HepG2 (cell line): ENCODE results near the gene PREX1. TPM values are rescaled to one million over a fixed set of nuclear protein-coding genes. Genes with fewer than 3 reads are reported as not detected.

Experiments used
- ATAC-seq: fragments of 200-7000 bp; cut with Tn5 transposase; 3 replicates; pipeline ENCODE4 v1.9.1; 2020; ENCODE audit warnings: mild to moderate bottlenecking, moderate library complexity
- BruUV-seq: library from RNA; stranded (reverse); fragments of 400-500 nt; replicated peaks from 2 replicates; lab custom pipeline; 2021; lab: Mats Ljungman, UMichigan
- CTCF ChIA-PET: fragments of 300-600 bp; formaldehyde crosslinking; extraction: SDS; loops from one replicate; lab custom pipeline; 2021; ENCODE audit warnings: low total read pairs, inconsistent platforms, low intra/inter-chr PET ratio; lab: Yijun Ruan, JAX
- POLR2A ChIA-PET: fragments of 350-600 bp; sonication (Branson Sonifier 250); formaldehyde crosslinking; loops from one replicate; lab custom pipeline; 2020; ENCODE audit warnings: antibody characterized with exemption, inconsistent platforms; lab: Yijun Ruan, JAX
- DNase-seq: peaks from one replicate; pipeline ENCODE4 v3.0.0-alpha.2; 2015; ENCODE audit warnings: low spot score
- FAIRE-seq: peaks from 3 replicates; lab custom pipeline; 2011; peaks lifted over from hg19 to GRCh38; lab: Jason Lieb, UNC
- H2AFZ ChIP-seq: one replicate; pipeline ENCODE4 v1.6.1; 2011; ENCODE audit warnings: low read length, inconsistent platforms
- H3K27ac ChIP-seq: fragments of 300-600 bp; 3 replicates; pipeline ENCODE4 v1.8.0; 2011; ENCODE audit warnings: mixed run types, mild to moderate bottlenecking, mixed read lengths, low read length, inconsistent platforms; ENCODE audit not compliant: insufficient read depth; ENCODE audit errors: extremely low read length
- H3K27me3 ChIP-seq, 2 experiments: fragments of 200-600 bp in 1 of 2; 2 replicates in 1 of 2; 3 replicates in 1 of 2; pipeline versions ENCODE4 v1.6.0 to v1.8.0; 2011; ENCODE audit warnings: low read length in 2 of 2, mild to moderate bottlenecking in 2 of 2, moderate library complexity in 2 of 2, inconsistent platforms in 1 of 2; ENCODE audit not compliant: insufficient read depth in 2 of 2, control insufficient read depth in 1 of 2
- H3K36me3 ChIP-seq, 2 experiments: fragments of 200-600 bp in 1 of 2; replicated peaks in 1 of 2; 2 replicates in 1 of 2; 3 replicates in 1 of 2; pipeline versions ENCODE4 v1.5.1 to v1.8.0; 2011; ENCODE audit warnings: low read length in 2 of 2, inconsistent platforms in 1 of 2; ENCODE audit not compliant: insufficient read depth in 2 of 2, control insufficient read depth in 1 of 2
- H3K4me1 ChIP-seq: 2 replicates; pipeline ENCODE4 v1.5.1; 2012; ENCODE audit warnings: low read length, inconsistent platforms; ENCODE audit not compliant: insufficient read depth
- H3K4me2 ChIP-seq: 2 replicates; pipeline ENCODE4 v1.6.0; 2011; ENCODE audit warnings: low read depth, low read length, inconsistent platforms
- H3K4me3 ChIP-seq, 3 experiments: fragments of 200-600 bp in 1 of 3; sonication (generic), shearing (Covaris generic) in 1 of 3; replicated peaks in 1 of 3; 2 replicates each; pipeline ENCODE4 v1.5.1; 2011 to 2016; ENCODE audit warnings: low read length in 3 of 3, inconsistent platforms in 2 of 3, low read depth in 2 of 3, mild to moderate bottlenecking in 2 of 3, control low read depth in 1 of 3, mixed read lengths in 1 of 3; ENCODE audit not compliant: insufficient read depth in 1 of 3
- H3K79me2 ChIP-seq: one replicate; pipeline ENCODE4 v1.6.1; 2011; ENCODE audit warnings: low read length, inconsistent platforms; ENCODE audit not compliant: insufficient read depth
- H3K9ac ChIP-seq: 2 replicates; pipeline ENCODE4 v1.6.0; 2011; ENCODE audit warnings: mild to moderate bottlenecking, low read depth, low read length, inconsistent platforms; ENCODE audit not compliant: insufficient read depth
- H3K9me3 ChIP-seq: 2 replicates; pipeline ENCODE4 v1.5.1; 2012; ENCODE audit warnings: mild to moderate bottlenecking, low read length
- H4K20me1 ChIP-seq: 2 replicates; pipeline ENCODE4 v1.6.0; 2011; ENCODE audit warnings: inconsistent platforms, mild to moderate bottlenecking, low read length, moderate library complexity; ENCODE audit not compliant: insufficient read depth
- BCL6 ChIP-seq: IDR thresholded peaks from 2 replicates; pipeline ENCODE4 v1.6.1; 2016; ENCODE audit warnings: missing genetic modification reagents, missing compliant biosample characterization
- CBX2 ChIP-seq, 2 experiments: fragments of 200-600 bp in 1 of 2; sonication (generic); formaldehyde crosslinking in 1 of 2; IDR thresholded peaks; 2 replicates each; pipeline versions ENCODE4 v1.7.0 to v1.8.1; 2018 to 2022; ENCODE audit warnings: low read depth in 2 of 2, low read length in 1 of 2, mild to moderate bottlenecking in 1 of 2, missing genetic modification reagents in 1 of 2
- HNRNPK ChIP-seq: fragments of 200-400 bp; formaldehyde crosslinking; IDR thresholded peaks from 2 replicates; pipeline ENCODE4 v1.6.1; 2018; ENCODE audit warnings: low read length, low read depth, moderate library complexity, mild to moderate bottlenecking; ENCODE audit not compliant: poor library complexity, severe bottlenecking
- HNRNPL ChIP-seq: fragments of 200-400 bp; formaldehyde crosslinking; IDR thresholded peaks from 2 replicates; pipeline ENCODE4 v1.6.1; 2017; ENCODE audit warnings: mild to moderate bottlenecking, low read depth, low read length
- IRX3 ChIP-seq: sonication (generic); formaldehyde crosslinking; IDR thresholded peaks from 2 replicates; pipeline ENCODE4 v1.8.1; 2023; ENCODE audit warnings: mild to moderate bottlenecking, low read depth, missing genetic modification reagents, borderline replicate concordance
- KDM5B ChIP-seq: sonication (generic); formaldehyde crosslinking; IDR thresholded peaks from 2 replicates; pipeline ENCODE4 v1.4.0; 2020; ENCODE audit warnings: missing genetic modification reagents, mild to moderate bottlenecking, borderline replicate concordance
- NFKBIZ ChIP-seq: IDR thresholded peaks from 2 replicates; pipeline ENCODE4 v1.6.1; 2018; ENCODE audit warnings: missing genetic modification reagents, missing compliant biosample characterization
- NONO ChIP-seq, 2 experiments: fragments of 450-650 bp in 1 of 2; sonication (generic) in 1 of 2; formaldehyde crosslinking in 1 of 2; IDR thresholded peaks in 1 of 2; conservative IDR thresholded peaks in 1 of 2; 2 replicates each; pipeline versions ENCODE4 v1.6.1 to v1.8.0; 2017 to 2022; ENCODE audit warnings: mild to moderate bottlenecking in 1 of 2, missing genetic modification reagents in 1 of 2, moderate library complexity in 1 of 2
- POLR2AphosphoS5 ChIP-seq: IDR thresholded peaks from 2 replicates; pipeline ENCODE4 v1.6.1; 2012; ENCODE audit warnings: low read depth, low read length
- PRDM15 ChIP-seq: sonication (generic); formaldehyde crosslinking; IDR thresholded peaks from 2 replicates; pipeline ENCODE4 v1.4.0; 2020; ENCODE audit warnings: missing genetic modification reagents
- ZNF20 ChIP-seq: sonication (generic); formaldehyde crosslinking; IDR thresholded peaks from 2 replicates; pipeline ENCODE4 v1.4.0; 2020; ENCODE audit warnings: mild to moderate bottlenecking, moderate library complexity, missing genetic modification reagents
- ZNF230 ChIP-seq: sonication (generic); formaldehyde crosslinking; IDR thresholded peaks from 2 replicates; pipeline ENCODE4 v1.4.0; 2020; ENCODE audit warnings: mild to moderate bottlenecking, missing genetic modification reagents
- ZNF574 ChIP-seq: sonication (generic); formaldehyde crosslinking; IDR thresholded peaks from 2 replicates; pipeline ENCODE4 v1.4.0; 2020; ENCODE audit warnings: missing genetic modification reagents
- WGBS: methylation state at CpG from one replicate; pipeline ENCODE4 v1.1.6; 2017; ENCODE audit warnings: low lambda C conversion rate; 5-methylcytosine and 5-hydroxymethylcytosine counted together
- in situ Hi-C: cut with HindIII; loops from 2 replicates; pipeline ENCODE4 v1.10.0; 2017; ENCODE audit warnings: low pct_unique_long_range_greater_than_20kb; ENCODE audit not compliant: extremely low pct_ligation_motif_present
- intact Hi-C: fragments of 100-400 bp; cut with micrococcal nuclease; formaldehyde crosslinking; loops from one replicate; pipeline ENCODE4 v1.10.0; 2022; ENCODE audit not compliant: unreplicated experiment
- polyA plus RNA-seq, 8 experiments: library from polyadenylated mRNA; depleted of rRNA in 3 of 8; stranded (reverse) in 7 of 8; unstranded in 1 of 8; fragments of >200 nt; fragmentation: Illumina TruSeq in 4 of 8; extraction: Trizol in 4 of 8; gene quantifications; 2 replicates each; pipeline versions ENCODE4 v1.2.1 to v1.2.3, GENCODE V29; 2011 to 2016; ENCODE audit warnings: low read depth in 4 of 8, missing spikeins in 1 of 8, mixed read lengths in 1 of 8; ENCODE audit not compliant: insufficient read depth in 1 of 8
- total RNA-seq, 5 experiments: library from RNA; depleted of rRNA; stranded (reverse); fragments of >200 nt; fragmentation: Illumina TruSeq; extraction: Trizol; gene quantifications; 2 replicates each; pipeline ENCODE4 v1.2.3, GENCODE V29; 2016; ENCODE audit warnings: low read depth in 1 of 5
- TF ChIP-seq, protein P1 (sequence below): fragments of 450-650 bp; IDR thresholded peaks from 2 replicates; pipeline ENCODE4 v1.6.1; 2017

PREX1 gene
- total and polyA plus RNA-seq, 2 of the 13 experiments (the other 11 are each of a cell fraction or from before 2014, with no cell fraction given): 0.02 to 0.04 TPM

- TF ChIP-seq ZNF574 (CRISPR knock-in tag) (no peak), ZNF230 (CRISPR knock-in tag) (peak; percentile 37; the same call in 1 of the 2 replicates), NONO (IDR thresholded peaks at IDR 0.05) (no peak), NONO (CRISPR knock-in tag; conservative IDR thresholded peaks at IDR 0.05) (no peak), IRX3 (CRISPR knock-in tag) (no peak), HNRNPL (no peak), HNRNPK (peak; percentile 32), CBX2 (IDR thresholded peaks at IDR 0.05; ENCODE audit: low read depth, low read length) (no peak), CBX2 (CRISPR knock-in tag; IDR thresholded peaks at IDR 0.05; ENCODE audit: low read depth) (0 out of 2 replicates have a peak, but pooled peaks have one; percentile 45)
Measured at GRCh38 chr20:48827855-48828733, at the start of gene PREX1 (continued).

- FAIRE-seq: no peak
- no peak overlapping the region for H3K9ac ChIP-seq
- POLR2A ChIA-PET: no interaction called here
- TF ChIP-seq NFKBIZ (CRISPR knock-in tag): no peak
- no peak for TF ChIP-seq PRDM15
- no peak for TF ChIP-seq POLR2AphosphoS5
- TF ChIP-seq BCL6 (CRISPR knock-in tag): no peak
- TF ChIP-seq KDM5B (CRISPR knock-in tag): no peak
- TF ChIP-seq, protein P1, sequence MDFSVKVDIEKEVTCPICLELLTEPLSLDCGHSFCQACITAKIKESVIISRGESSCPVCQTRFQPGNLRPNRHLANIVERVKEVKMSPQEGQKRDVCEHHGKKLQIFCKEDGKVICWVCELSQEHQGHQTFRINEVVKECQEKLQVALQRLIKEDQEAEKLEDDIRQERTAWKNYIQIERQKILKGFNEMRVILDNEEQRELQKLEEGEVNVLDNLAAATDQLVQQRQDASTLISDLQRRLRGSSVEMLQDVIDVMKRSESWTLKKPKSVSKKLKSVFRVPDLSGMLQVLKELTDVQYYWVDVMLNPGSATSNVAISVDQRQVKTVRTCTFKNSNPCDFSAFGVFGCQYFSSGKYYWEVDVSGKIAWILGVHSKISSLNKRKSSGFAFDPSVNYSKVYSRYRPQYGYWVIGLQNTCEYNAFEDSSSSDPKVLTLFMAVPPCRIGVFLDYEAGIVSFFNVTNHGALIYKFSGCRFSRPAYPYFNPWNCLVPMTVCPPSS: no peak
- no peak for TF ChIP-seq ZNF20 (CRISPR knock-in tag)
Measured at GRCh38 chr20:48877304-48877703, 49.5 kb upstream of the PREX1 start.

More at GRCh38 chr20:48877304-48877703, 49.5 kb upstream of the PREX1 start:
- Histone ChIP-seq H3K36me3 (no peaks in the 10 kb centered on the region), H3K4me2 (no peak overlapping the region), H3K4me1 (peaks cover 9% of the 10 kb centered on the region), H4K20me1 (no peaks in the 10 kb centered on the region), H3K9me3 (no peaks in the 10 kb centered on the region), H3K27me3 (peaks cover 0 to 10% of the 10 kb centered on the region in 2 experiments; a peak in 2 of 5 replicates), H3K4me3 (no peak overlapping the region), H2AFZ (no peak overlapping the region), H3K27ac (no peak overlapping the region), H3K79me2 (no peaks in the 10 kb centered on the region)
- no peak for DNase-seq
- WGBS: 4% methylated on average over 2 of the region's 2 CpGs
- in situ Hi-C loops: no loop called here
- intact Hi-C loops: no loop called here
- no peak for ATAC-seq
- no TSS peak for BruUV-seq
- CTCF ChIA-PET: no interaction called here
